GM19328 (cell line): ENCODE data around the gene BTF3L4.
"Not testable (repeated sequence)": the region's sequence is repeated elsewhere in the genome, so short reads cannot be mapped to it uniquely, and the experiment has no call there.

Experiments
- ATAC-seq: cut with Tn5 transposase; IDR thresholded peaks from one replicate; pipeline ENCODE4 v1.9.1; 2021; ENCODE audit warnings: mild to moderate bottlenecking, moderate library complexity; ENCODE audit not compliant: unreplicated experiment

BTF3L4 gene

GRCh38 chr1:52056163-52056936 is at the start of gene BTF3L4:
TSS of gene BTF3L4 (plus strand) at chr1:52056295. CDS start at chr1:52059848, 3,553 bp downstream.
- ATAC-seq = peak; percentile 79

GRCh38 chr1:52007215-52008002 is 48.7 kb upstream of the BTF3L4 start:
- no peak for ATAC-seq

DNA sequence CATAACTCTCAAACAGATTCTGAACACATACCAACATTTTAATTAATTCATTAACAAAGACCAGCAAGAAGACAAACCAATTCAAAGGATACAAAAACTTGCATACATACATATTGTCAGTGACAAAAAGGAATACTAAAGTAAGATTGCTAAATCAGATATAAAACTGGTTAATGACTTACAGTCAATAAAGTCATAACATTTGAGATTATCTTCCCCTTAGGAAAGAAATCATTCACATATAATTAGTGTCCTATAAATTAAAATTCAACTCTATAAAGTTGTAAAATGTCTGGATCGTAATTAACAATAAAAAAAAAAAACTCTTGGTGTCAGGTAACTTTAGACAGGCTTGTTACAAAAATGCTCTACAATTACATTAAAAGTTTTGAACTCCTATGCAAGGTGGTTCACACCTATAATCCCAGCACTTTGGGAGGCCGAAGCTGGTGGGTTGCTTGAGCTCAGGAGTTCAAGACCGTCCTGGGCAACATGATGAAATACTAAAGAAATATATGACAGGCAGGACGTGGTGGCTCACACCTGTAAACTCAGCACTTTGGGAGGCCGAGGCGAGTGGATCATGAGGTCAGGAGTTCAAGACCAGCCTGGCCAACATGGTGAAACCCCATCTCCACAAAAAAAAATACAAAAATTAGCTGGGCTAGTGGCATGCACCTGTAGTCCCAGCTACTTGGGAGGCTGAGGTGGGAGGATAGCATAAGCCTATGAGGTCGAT is 47.9 kb upstream of the BTF3L4 start:
- ATAC-seq = no peak

GRCh38 chr1:52022133-52022532 is 34.0 kb upstream of the BTF3L4 start:
- no peak for ATAC-seq

- no peak for ATAC-seq
Observed at GRCh38 chr1:52026278-52026677, 29.8 kb upstream of the BTF3L4 start.

- no peak for ATAC-seq
Observed at GRCh38 chr1:52028328-52028727, 27.8 kb upstream of the BTF3L4 start.

GRCh38 chr1:52028839-52029238 is 27.3 kb upstream of the BTF3L4 start:
- not testable (repeated sequence) for ATAC-seq

DNA sequence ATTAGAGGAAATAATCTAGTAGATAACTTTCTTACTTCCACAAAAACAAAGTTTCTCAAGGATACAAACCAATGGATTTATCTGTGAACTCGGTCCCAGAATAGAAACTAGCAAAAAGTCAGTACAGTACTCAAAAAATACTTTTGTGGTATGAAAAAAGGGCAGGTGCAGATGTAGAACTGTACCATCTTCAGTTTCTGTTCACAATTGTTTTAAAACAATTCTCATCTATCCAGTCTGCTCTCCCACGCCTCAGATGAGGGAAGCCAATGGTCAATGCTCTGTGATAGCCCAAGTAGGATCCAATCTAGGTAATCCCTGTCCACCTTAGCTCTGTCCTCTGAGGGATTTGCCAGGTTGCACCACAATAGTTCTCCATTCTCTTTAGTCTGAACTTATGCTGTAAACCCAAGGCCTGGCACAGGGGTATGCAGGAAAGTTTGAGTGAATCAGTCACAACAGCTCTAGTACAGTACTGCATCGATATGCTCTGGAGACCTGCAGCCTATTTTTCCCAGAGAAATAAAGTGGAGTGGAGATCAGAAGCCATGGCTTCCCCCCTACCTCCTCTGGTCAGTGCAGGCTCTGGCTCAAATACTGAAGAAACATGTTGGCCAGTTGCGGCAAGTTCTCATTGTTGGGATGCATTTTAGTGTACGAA is 23.8 kb upstream of the BTF3L4 start:
- ATAC-seq = no peak

DNA sequence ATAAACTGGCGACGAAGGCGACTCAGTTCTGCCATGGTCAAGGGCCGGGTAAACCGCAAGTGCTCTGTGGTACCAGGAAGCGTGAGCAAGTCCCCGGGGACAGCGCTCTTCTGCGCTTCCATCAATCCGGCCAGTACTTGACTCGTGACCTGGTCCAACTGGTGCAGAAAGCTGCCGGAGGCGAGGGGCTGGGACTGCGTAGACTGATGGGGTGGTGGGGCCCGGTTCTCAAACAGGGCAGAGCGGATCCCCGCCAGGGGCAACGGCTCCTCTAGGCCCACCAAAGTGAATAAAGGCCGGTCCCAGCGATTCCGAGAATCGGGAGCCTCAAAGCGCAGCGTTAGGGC is 23.3 kb upstream of the BTF3L4 start:
- no peak for ATAC-seq

DNA sequence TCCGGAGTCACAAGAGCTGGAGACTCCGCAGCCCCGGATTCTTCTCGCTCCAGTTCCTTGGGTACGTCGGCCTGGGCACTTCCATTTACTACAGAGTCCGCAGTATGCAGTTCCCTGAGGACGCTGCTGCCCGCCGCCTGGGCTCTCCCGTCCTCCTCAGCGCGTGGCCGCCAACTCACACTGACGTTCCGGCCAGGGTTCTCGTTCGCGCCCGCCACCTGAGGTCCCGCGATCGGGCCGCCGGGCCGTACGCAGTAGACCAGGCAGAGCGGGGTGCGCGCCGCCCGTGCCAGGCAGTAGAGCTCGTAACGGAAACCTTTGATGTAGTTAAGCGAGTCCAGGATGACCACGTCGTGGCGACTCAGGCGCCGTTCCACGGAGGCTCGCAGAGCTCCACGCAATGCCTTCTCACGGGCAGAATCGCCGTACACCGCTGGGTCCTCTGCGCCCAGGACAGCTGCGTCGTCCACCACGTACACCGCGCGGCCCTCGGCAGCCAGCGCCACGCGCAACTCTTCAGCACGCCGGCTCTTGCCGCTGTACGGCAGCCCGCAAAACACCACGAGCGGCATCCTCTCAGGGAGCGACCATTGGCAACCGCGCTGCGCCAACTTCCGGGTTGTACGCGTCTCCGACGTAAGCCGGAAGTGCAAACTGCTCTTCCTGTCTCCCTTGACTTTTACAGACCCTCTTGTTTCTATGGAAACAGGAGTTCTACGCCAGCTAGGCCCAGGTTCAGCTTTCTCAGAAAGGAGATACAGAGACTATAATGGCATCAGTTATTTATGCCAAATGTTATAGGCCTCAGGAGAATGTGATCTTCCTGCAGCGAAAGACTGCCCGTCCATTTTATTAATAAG is 22.7 kb upstream of the BTF3L4 start, which contains the start of gene KTI12:
TSS of gene KTI12 (minus strand) at position 621 of the 860 bp plus-strand sequence. CDS start at position 572, 49 bp downstream.
- peak; percentile 81 for ATAC-seq

- ATAC-seq = no peak
Observed at GRCh38 chr1:52034050-52034384, 22.1 kb upstream of the BTF3L4 start.

DNA sequence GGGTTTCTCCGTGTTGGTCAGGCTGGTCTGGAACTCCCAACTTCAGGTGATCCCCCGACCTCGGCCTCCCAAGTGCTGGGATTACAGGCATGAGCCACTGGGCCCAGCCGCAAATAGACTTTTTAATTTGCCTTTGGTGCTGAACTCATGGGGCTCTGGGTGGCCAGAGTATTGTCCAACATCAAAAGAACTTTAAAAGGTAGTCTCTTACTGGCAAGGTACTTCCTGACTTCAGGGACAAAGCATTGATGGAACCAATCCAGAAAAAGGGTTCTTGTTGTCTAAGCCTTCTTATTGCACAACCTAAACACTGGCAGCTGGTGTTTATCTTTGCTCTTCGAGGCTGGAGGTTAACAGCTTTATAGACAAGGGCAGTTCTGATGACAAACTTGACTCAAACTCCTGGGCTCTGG is 18.7 kb upstream of the BTF3L4 start:
- ATAC-seq = no peak

- no peak for ATAC-seq
Observed at GRCh38 chr1:52037909-52038308, 18.2 kb upstream of the BTF3L4 start.

GRCh38 chr1:52041551-52042185 is 14.4 kb upstream of the BTF3L4 start:
- ATAC-seq = no peak

DNA sequence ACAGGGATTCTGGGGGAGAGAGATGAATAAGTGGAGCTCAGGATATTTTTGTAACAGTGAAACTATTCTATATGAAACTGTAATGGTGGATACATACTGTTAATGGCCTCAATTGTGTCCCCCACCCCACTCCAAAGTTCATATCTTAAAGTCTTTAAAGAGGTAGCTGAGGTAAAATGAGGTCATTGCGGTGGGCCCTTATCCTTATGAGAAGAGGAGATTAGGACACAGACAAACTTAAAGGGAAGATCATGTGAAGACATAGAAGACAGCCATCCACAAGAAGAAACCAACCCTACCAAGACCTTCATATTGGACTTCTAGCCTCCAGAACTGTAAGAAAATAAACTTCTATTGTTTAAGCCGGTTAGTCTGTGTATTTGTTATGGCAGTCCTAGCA is 10.9 kb upstream of the BTF3L4 start:
- ATAC-seq = no peak

DNA sequence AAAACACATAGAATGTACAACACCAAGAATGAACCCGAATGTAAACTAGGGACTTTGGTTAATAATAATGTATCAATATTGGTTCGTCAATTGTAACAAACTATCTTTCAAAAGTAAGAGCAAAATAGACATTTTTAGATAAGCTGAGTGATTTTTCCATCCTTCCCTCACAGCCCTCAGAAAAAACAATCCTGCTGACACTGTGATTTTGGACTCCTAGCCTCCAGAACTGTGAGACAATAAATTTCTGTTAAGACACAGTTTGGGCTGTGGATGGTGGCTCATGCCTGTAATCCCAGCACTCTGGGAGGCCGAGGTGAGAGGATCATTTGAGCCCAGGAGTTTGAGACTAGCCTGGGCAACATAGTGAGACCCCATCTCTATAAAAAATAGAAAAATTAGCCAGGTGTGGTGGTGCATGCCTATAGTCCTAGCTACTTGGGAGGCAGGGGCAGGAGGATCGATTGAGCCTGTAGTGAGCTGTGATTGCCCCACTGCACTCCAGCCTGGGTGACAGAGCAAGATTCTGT is 10.4 kb upstream of the BTF3L4 start:
- not testable (repeated sequence) for ATAC-seq

- not testable (repeated sequence) for ATAC-seq
Observed at GRCh38 chr1:52049337-52049736, 6.8 kb upstream of the BTF3L4 start.

- no peak for ATAC-seq
Observed at GRCh38 chr1:52053862-52054261, 2.2 kb upstream of the BTF3L4 start.

GRCh38 chr1:52054496-52055065 is 1.5 kb upstream of the BTF3L4 start:
- no peak for ATAC-seq
